ENCODE data around the gene PLCG2. TPM values are rescaled to one million over a fixed set of nuclear protein-coding genes. Genes with fewer than 3 reads are reported as not detected.

PLCG2 gene
- total and polyA plus RNA-seq, 7 donors = 1.6 to 24.8 (median 3.6) TPM

- WGBS, 2 donors = 75 to 85% methylated on average over 5 of the region's 5 CpGs
- no peaks in the 10 kb centered on the region for H3K36me3 ChIP-seq
- H3K4me3 ChIP-seq = no peak overlapping the region
- no peaks in the 10 kb centered on the region for H3K9me3 ChIP-seq
- DNase-seq = no peak
- H3K4me1 ChIP-seq = no peaks in the 10 kb centered on the region
- intact Hi-C loops (cut with DNase I) = no loop called here
- TF ChIP-seq POLR2A (IDR thresholded peaks at IDR 0.05) (no peak), EP300 (IDR thresholded peaks at IDR 0.05) (no peak), POLR2AphosphoS5 (IDR thresholded peaks at IDR 0.05) (no peak)
- TF ChIP-seq, protein P1, sequence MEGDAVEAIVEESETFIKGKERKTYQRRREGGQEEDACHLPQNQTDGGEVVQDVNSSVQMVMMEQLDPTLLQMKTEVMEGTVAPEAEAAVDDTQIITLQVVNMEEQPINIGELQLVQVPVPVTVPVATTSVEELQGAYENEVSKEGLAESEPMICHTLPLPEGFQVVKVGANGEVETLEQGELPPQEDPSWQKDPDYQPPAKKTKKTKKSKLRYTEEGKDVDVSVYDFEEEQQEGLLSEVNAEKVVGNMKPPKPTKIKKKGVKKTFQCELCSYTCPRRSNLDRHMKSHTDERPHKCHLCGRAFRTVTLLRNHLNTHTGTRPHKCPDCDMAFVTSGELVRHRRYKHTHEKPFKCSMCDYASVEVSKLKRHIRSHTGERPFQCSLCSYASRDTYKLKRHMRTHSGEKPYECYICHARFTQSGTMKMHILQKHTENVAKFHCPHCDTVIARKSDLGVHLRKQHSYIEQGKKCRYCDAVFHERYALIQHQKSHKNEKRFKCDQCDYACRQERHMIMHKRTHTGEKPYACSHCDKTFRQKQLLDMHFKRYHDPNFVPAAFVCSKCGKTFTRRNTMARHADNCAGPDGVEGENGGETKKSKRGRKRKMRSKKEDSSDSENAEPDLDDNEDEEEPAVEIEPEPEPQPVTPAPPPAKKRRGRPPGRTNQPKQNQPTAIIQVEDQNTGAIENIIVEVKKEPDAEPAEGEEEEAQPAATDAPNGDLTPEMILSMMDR (IDR thresholded peaks at IDR 0.05) = no peak
- H3K27me3 ChIP-seq = no peaks in the 10 kb centered on the region
- H3K27ac ChIP-seq = no peak overlapping the region
These were observed 11.2 kb downstream of the PLCG2 start for GRCh38 chr16:81790277-81790676.

DNA sequence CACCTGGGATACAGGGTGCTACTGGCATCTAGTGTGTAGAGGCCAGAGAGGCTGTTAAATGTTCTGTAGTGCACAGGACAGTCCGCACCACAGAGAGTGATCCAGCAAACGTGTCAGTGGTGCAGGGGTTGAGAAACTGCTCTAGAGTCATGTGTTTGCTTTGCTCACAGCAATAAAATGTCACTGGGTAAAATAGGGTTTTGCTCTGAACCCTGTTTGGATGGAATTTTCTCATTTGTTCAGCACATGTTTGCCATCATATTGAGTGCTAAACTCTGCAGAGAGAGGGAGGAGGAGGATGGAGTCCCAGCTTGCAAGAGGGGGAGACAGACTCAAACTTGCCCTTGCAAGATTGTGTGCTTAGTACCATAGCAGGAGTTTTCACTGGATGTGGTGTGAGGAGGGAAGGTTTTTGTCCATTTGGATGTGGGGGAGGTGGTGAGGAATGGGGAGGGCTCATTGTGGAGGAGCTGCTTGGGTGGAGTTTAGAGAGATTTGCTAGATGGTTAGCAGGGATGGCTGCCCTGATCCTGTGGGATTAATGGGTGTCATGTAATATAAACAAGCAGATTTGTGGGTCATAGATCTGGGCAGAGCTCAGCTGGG is 11.8 kb downstream of the PLCG2 start:
- H3K9me3 ChIP-seq = no peaks in the 10 kb centered on the region
- TF ChIP-seq POLR2A (IDR thresholded peaks at IDR 0.05) = no peak
- no peak for TF ChIP-seq POLR2AphosphoS5 (IDR thresholded peaks at IDR 0.05)
- TF ChIP-seq, protein P1 (IDR thresholded peaks at IDR 0.05) = no peak
- TF ChIP-seq EP300 (IDR thresholded peaks at IDR 0.05) = no peak
- 27 to 54% methylated on average over 2 of the region's 2 CpGs for WGBS, 2 donors
- no peak overlapping the region for H3K27ac ChIP-seq
- DNase-seq = no peak
- intact Hi-C loops (cut with DNase I) = no loop called here
- no peaks in the 10 kb centered on the region for H3K36me3 ChIP-seq
- H3K4me1 ChIP-seq = no peaks in the 10 kb centered on the region
- no peak overlapping the region for H3K4me3 ChIP-seq
- H3K27me3 ChIP-seq = no peaks in the 10 kb centered on the region

DNA sequence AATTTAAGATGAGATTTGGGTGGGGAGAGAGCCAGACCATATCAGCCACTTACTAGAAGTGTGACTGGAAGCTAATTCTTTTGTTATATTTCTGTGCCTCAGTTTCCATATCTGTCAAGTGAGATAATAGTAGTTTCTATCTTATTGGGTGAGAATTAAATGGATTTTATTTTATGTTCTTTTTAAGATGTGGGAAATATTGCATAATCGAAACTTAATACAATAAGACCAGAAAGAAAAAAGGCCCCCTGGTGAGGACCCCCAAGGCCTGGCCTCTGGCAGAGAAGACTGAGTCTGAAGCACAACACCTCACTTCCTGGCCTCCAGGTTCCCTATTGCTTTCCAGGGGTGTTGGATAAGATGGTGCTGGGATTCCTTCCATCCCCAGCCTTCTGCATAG is 13.7 kb downstream of the PLCG2 start:
- Histone ChIP-seq H3K4me3 (no peak overlapping the region), H3K9me3 (no peaks in the 10 kb centered on the region), H3K36me3 (no peaks in the 10 kb centered on the region), H3K4me1 (no peaks in the 10 kb centered on the region), H3K27me3 (no peaks in the 10 kb centered on the region), H3K27ac (no peak overlapping the region)
- TF ChIP-seq EP300 (IDR thresholded peaks at IDR 0.05) (no peak), POLR2A (IDR thresholded peaks at IDR 0.05) (no peak), POLR2AphosphoS5 (IDR thresholded peaks at IDR 0.05) (no peak)
- TF ChIP-seq, protein P1 (IDR thresholded peaks at IDR 0.05) = no peak
- intact Hi-C loops (cut with DNase I) = no loop called here
- 98 to 100% methylated on average over 1 of the region's 1 CpG for WGBS, 2 donors
- DNase-seq = no peak

GRCh38 chr16:81795193-81795592 is 16.1 kb downstream of the PLCG2 start:
- H3K27me3 ChIP-seq = no peaks in the 10 kb centered on the region
- H3K9me3 ChIP-seq = no peaks in the 10 kb centered on the region
- no peak for TF ChIP-seq POLR2A (IDR thresholded peaks at IDR 0.05)
- no peak for TF ChIP-seq POLR2AphosphoS5 (IDR thresholded peaks at IDR 0.05)
- TF ChIP-seq EP300 (IDR thresholded peaks at IDR 0.05) = no peak
- TF ChIP-seq, protein P1 (IDR thresholded peaks at IDR 0.05) = no peak
- intact Hi-C loops (cut with DNase I) = no loop called here
- H3K36me3 ChIP-seq = no peaks in the 10 kb centered on the region
- H3K27ac ChIP-seq = no peak overlapping the region
- 94 to 95% methylated on average over 3 of the region's 3 CpGs for WGBS, 2 donors
- H3K4me3 ChIP-seq = no peak overlapping the region
- no peaks in the 10 kb centered on the region for H3K4me1 ChIP-seq
- DNase-seq = no peak

DNA sequence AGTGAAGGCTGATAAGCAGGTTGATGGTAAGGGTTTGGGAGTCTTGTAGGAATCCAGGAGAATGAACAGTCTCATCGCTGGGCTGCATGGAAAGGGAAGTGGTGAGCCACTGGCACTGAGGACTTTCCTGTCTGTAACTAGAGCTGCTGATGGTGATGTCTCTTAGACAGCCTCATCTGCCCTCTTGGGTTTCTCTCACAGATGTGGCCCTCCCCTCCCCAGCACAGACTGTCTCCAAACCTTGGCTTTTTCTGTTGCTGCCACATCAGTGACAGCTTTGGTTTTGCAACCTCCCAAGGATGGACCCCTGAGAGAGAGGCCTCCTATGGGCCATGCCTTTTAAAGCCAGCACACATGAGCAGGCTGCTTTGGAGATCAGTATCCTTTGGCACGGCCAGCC is 16.9 kb downstream of the PLCG2 start:
- no peak for TF ChIP-seq POLR2A (IDR thresholded peaks at IDR 0.05)
- Histone ChIP-seq H3K4me3 (no peak overlapping the region), H3K36me3 (no peaks in the 10 kb centered on the region), H3K27ac (no peak overlapping the region), H3K9me3 (no peaks in the 10 kb centered on the region), H3K4me1 (no peaks in the 10 kb centered on the region), H3K27me3 (no peaks in the 10 kb centered on the region)
- WGBS, 2 donors = 61 to 89% methylated on average over 2 of the region's 2 CpGs
- DNase-seq = no peak
- intact Hi-C loops (cut with DNase I) = no loop called here
